ENCODE results near the gene IL21R. TPM values are rescaled to one million over a fixed set of nuclear protein-coding genes. Genes with fewer than 3 reads are reported as not detected.
"Not testable (repeated sequence)": the region's sequence is repeated elsewhere in the genome, so short reads cannot be mapped to it uniquely, and the experiment has no call there.

The IL21R gene
- total and polyA plus RNA-seq, 2 experiments from 2014 or later, result not detected

DNA sequence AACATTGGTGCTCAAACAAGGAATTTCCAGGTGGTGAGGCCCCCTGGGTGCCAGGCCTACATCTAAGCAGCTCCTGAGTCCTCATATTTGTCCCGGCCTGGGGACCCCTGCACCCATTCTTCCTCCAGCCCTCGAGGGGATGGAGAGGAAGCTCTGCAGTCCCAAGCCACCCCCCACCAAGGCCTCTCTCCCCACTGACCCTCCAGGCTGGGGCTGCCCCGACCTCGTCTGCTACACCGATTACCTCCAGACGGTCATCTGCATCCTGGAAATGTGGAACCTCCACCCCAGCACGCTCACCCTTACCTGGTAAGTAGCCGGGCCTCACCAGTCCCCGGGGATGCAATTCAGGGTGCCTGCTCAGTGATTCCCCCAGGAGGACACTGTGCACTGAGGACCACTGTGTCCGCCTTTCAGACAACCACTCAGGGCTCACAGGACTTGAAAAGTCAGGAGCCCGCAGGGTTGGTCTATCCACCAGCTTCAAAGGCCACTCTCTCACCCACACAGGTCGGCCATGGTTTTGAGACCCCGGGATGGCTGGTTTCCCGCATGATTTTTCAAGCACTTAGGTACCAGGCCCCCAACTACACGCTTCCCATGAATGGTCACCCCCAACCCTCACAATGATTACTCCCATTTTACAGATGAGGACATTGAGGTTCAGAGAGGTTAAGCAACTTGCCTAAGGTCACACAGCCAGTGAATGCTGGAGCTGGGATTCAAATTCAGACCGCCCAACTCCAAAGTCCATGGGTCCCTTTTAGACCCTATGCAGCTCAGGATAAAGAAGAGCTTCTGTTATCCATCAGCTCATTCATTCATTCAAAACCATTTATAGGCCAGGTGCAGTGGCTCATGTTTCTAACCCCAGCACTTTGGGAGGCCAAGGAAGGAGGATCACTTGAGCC is 32.4 kb downstream of the IL21R start:
- Histone ChIP-seq H3K27ac (no peak overlapping the region), H3K4me3 (no peak overlapping the region), H3K36me3 (no peaks in the 10 kb centered on the region), H3K9me3 (ENCODE audit: low read depth) (no peaks in the 10 kb centered on the region), H3K4me1 (ENCODE audit: low read depth) (no peaks in the 10 kb centered on the region), H3K27me3 (no peaks in the 10 kb centered on the region)
- TF ChIP-seq, protein P1, sequence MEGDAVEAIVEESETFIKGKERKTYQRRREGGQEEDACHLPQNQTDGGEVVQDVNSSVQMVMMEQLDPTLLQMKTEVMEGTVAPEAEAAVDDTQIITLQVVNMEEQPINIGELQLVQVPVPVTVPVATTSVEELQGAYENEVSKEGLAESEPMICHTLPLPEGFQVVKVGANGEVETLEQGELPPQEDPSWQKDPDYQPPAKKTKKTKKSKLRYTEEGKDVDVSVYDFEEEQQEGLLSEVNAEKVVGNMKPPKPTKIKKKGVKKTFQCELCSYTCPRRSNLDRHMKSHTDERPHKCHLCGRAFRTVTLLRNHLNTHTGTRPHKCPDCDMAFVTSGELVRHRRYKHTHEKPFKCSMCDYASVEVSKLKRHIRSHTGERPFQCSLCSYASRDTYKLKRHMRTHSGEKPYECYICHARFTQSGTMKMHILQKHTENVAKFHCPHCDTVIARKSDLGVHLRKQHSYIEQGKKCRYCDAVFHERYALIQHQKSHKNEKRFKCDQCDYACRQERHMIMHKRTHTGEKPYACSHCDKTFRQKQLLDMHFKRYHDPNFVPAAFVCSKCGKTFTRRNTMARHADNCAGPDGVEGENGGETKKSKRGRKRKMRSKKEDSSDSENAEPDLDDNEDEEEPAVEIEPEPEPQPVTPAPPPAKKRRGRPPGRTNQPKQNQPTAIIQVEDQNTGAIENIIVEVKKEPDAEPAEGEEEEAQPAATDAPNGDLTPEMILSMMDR (IDR thresholded peaks at IDR 0.05; ENCODE audit: low read depth, low read length), result no peak
- DNase-seq (ENCODE audit: low read depth in 1 of 2, low spot score in 1 of 2), result no peak

DNA sequence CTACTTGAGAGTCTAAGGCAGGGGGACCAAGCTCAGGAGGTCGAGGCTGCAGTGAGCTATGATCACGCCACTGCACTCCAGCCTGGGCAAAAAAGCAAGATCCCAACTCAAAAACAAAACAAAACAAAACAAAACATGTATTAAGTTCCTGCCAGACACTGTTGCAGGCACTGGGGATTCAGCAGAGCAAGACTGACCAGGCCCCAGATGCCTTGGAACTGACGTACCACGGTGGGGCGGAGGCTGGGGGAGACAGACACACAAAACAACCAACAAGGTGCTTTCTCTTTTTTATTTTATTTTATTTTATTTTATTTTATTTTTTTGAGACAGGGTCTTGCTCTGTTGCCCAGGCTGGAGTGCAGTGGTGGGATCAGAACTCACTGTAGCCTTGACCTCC is 33.2 kb downstream of the IL21R start:
- H3K4me1 ChIP-seq (ENCODE audit: low read depth), result not testable (repeated sequence)

DNA sequence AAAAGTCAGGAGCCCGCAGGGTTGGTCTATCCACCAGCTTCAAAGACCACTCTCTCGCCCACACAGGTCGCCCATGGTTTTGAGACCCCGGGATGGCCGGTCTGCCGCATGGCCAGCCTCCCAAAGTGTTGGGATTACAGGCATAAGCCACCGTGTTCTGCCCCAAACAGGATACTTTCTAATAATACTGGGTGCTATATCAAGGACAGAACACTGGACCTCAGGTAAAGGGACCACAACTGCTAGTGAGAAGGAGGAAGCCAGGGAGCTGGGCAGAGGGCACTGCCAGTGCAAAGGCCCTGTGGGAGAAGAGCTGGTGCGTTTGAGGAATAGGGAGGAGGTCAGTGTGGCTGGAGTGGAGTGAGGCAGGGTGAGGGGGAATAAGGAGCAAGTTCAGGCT is 34.1 kb downstream of the IL21R start:
- DNase-seq (ENCODE audit: low read depth in 1 of 2, low spot score in 1 of 2), result no peak
- no peak overlapping the region for H3K4me3 ChIP-seq
- no peak overlapping the region for H3K27ac ChIP-seq
- H3K36me3 ChIP-seq, result no peaks in the 10 kb centered on the region
- H3K9me3 ChIP-seq (ENCODE audit: low read depth), result no peaks in the 10 kb centered on the region
- H3K27me3 ChIP-seq, result no peaks in the 10 kb centered on the region
- H3K4me1 ChIP-seq (ENCODE audit: low read depth), result no peaks in the 10 kb centered on the region
- TF ChIP-seq, protein P1 (IDR thresholded peaks at IDR 0.05; ENCODE audit: low read depth, low read length), result no peak

More for the DNA sequence above, 33.2 kb downstream of the IL21R start:
- H3K9me3 ChIP-seq (ENCODE audit: low read depth); H3K36me3 ChIP-seq; DNase-seq (ENCODE audit: low read depth in 1 of 2, low spot score in 1 of 2); H3K4me3 ChIP-seq; H3K27me3 ChIP-seq; H3K27ac ChIP-seq: not testable (repeated sequence)

DNA sequence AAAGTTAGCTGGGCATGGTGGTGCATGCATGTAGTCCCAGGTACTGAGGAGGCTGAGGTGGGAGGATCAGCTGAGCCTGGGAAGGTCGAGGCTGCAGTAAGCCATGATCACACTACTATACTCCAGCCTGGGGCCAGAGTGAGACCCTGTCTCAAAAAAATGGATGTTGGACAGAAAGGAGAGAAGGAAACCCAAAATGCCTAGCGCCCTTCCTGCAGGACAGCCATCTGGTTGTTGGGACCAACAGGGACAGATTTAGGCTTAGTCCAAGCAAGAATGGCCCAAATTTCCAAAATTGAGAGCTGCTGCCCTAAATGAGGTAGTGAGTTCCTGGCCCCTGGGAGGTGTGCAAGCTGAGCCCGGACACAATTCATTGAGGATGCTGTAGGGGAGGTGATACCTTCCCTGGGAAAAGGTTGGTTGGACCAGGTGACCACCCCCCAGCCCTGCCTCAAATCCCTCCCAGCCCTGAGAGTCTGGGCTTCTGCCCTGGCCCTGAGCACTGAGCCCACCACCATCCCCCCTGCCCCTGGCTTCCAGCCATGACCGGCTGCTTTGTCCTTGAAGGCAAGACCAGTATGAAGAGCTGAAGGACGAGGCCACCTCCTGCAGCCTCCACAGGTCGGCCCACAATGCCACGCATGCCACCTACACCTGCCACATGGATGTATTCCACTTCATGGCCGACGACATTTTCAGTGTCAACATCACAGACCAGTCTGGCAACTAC is 35.1 kb downstream of the IL21R start:
- H3K4me3 ChIP-seq, result no peak overlapping the region
- no peaks in the 10 kb centered on the region for H3K27me3 ChIP-seq
- no peaks in the 10 kb centered on the region for H3K4me1 ChIP-seq (ENCODE audit: low read depth)
- TF ChIP-seq, protein P1 (IDR thresholded peaks at IDR 0.05; ENCODE audit: low read depth, low read length), result no peak
- H3K27ac ChIP-seq, result no peak overlapping the region
- DNase-seq (ENCODE audit: low read depth in 1 of 2, low spot score in 1 of 2), result no peak
- no peaks in the 10 kb centered on the region for H3K36me3 ChIP-seq
- H3K9me3 ChIP-seq (ENCODE audit: low read depth), result no peaks in the 10 kb centered on the region

DNA sequence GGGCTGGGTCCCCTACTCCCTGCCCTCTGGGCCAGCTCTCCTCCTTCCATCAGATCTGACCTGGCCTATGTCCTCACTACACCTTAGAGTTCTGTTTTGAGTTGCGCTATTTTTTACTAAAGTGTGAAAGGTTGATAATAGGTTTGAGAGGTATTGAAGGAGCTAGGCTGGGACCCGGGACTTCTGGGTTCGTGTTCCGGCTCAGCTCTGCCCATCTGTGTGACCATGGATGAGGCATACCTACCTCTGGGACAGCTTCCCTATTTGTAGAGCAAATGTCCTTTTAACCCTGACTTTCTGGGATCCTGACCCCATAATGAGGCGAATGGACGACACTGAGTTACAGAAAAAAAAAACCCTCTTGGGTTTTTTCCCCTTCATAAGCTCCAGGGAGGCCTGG is 36.0 kb downstream of the IL21R start:
- no peaks in the 10 kb centered on the region for H3K36me3 ChIP-seq
- H3K27ac ChIP-seq, result no peak overlapping the region
- TF ChIP-seq, protein P1 (IDR thresholded peaks at IDR 0.05; ENCODE audit: low read depth, low read length), result no peak
- no peaks in the 10 kb centered on the region for H3K4me1 ChIP-seq (ENCODE audit: low read depth)
- DNase-seq (ENCODE audit: low read depth in 1 of 2, low spot score in 1 of 2), result no peak
- no peak overlapping the region for H3K4me3 ChIP-seq
- H3K27me3 ChIP-seq, result no peaks in the 10 kb centered on the region
- no peaks in the 10 kb centered on the region for H3K9me3 ChIP-seq (ENCODE audit: low read depth)

Measured in cardiac muscle cell (in vitro differentiated cells and primary cell).